ENCODE results near the gene APOL5.

Gene APOL5

GRCh38 chr22:35726933-35727332 lies 9.3 kb downstream of the APOL5 start:
- H3K4me3 ChIP-seq: no peak overlapping the region
- H3K27me3 ChIP-seq: peaks cover 0 to 7% of the 10 kb centered on the region in 2 donors
- no peak overlapping the region for H3K27ac ChIP-seq
- TF ChIP-seq, protein P1, sequence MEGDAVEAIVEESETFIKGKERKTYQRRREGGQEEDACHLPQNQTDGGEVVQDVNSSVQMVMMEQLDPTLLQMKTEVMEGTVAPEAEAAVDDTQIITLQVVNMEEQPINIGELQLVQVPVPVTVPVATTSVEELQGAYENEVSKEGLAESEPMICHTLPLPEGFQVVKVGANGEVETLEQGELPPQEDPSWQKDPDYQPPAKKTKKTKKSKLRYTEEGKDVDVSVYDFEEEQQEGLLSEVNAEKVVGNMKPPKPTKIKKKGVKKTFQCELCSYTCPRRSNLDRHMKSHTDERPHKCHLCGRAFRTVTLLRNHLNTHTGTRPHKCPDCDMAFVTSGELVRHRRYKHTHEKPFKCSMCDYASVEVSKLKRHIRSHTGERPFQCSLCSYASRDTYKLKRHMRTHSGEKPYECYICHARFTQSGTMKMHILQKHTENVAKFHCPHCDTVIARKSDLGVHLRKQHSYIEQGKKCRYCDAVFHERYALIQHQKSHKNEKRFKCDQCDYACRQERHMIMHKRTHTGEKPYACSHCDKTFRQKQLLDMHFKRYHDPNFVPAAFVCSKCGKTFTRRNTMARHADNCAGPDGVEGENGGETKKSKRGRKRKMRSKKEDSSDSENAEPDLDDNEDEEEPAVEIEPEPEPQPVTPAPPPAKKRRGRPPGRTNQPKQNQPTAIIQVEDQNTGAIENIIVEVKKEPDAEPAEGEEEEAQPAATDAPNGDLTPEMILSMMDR (IDR thresholded peaks at IDR 0.05): no peak
- H3K4me1 ChIP-seq: no peaks in the 10 kb centered on the region
- H3K36me3 ChIP-seq: no peaks in the 10 kb centered on the region
- no peak for DNase-seq
- intact Hi-C loops (cut with DNase I; ENCODE audit: low total_unique reads): no loop called here
- no peaks in the 10 kb centered on the region for H3K9me3 ChIP-seq

GRCh38 chr22:35727436-35727835 lies 9.8 kb downstream of the APOL5 start:
- no peaks in the 10 kb centered on the region for H3K4me1 ChIP-seq
- H3K36me3 ChIP-seq: no peaks in the 10 kb centered on the region
- no peak for DNase-seq
- TF ChIP-seq, protein P1 (IDR thresholded peaks at IDR 0.05): no peak
- H3K9me3 ChIP-seq: no peaks in the 10 kb centered on the region
- no peak overlapping the region for H3K27ac ChIP-seq
- H3K27me3 ChIP-seq: peaks cover 0 to 7% of the 10 kb centered on the region in 2 donors
- H3K4me3 ChIP-seq: no peak overlapping the region
- intact Hi-C loops (cut with DNase I; ENCODE audit: low total_unique reads): no loop called here

DNA sequence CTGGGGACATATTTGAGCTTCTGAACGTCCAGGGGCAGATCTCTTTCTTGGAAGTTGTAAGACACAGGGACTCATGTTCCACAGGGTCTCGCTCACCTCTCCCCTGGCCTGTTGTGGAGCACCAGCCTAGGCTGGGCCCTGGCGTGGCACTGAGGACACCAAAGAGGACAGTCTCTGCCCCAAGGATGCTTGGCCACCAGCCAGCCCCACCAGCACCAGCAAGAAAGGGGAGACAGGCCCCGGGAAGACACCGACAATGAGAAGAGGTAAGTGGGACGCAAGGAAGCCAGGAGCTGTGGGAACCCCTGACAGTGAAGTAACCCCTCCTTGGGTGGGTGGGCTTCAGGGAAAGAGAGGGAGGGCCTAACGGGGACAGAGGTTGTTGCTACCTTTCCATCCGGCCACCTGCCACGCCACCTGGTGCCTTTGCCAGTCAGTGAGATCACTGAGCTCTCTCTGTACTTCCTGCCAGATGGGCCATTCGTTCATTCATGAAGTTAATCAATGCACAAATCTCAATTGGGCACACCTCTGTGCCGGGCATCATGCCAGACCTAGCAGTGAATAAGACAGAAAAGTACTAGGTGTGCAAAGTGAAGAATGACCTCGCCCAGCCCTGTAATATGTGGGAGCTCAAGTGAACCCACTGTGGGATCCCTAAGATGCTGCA lies 11.1 kb downstream of the APOL5 start:
- Histone ChIP-seq H3K4me1 (no peaks in the 10 kb centered on the region), H3K4me3 (no peak overlapping the region), H3K27me3 (peaks cover 0 to 7% of the 10 kb centered on the region in 2 donors), H3K9me3 (no peaks in the 10 kb centered on the region), H3K36me3 (no peaks in the 10 kb centered on the region), H3K27ac (no peak overlapping the region)
- TF ChIP-seq, protein P1 (IDR thresholded peaks at IDR 0.05): no peak
- no peak for DNase-seq
- intact Hi-C loops (cut with DNase I; ENCODE audit: low total_unique reads): no loop called here

DNA sequence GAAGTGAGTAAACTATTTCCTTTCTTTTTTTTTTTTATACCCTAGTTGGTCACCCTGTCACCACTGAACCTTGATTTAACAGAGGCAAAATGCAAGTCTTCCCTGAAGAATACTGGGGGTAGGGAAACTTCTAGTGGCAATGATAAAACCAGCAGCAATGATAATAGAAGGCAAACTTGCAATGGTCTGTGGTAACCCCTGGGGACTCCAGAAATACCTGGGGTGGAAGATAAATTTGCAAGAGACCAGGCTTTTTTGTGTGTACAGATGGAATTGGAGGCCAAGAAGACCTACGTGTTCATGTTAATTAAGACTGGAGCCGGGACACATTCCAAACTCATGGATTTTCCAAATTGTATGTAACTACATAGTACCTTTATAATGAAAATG lies 11.6 kb downstream of the APOL5 start:
- TF ChIP-seq, protein P1 (IDR thresholded peaks at IDR 0.05): no peak

DNA sequence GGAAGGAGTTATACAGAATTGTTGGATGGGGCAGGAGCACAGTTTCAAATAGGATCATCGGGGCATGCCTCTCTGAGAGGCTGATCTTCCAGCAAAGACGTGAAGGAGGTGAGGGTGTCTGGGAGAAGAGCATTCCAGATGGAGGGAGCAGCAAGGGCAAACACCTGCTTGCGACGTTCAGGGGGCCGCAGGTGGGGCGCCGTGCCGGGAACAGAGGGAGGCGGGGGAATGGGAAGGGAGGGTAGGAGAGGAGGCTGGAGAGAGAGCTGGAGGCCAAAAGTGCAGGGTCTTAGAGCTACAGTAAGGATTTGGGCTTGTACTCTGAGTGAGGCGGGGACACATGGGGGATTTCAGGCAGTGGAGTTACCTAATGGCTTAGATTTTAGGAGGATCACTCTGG lies 13.6 kb downstream of the APOL5 start:
- H3K9me3 ChIP-seq: no peaks in the 10 kb centered on the region
- peaks cover 0 to 7% of the 10 kb centered on the region in 2 donors for H3K27me3 ChIP-seq
- H3K4me3 ChIP-seq: no peak overlapping the region
- no peak overlapping the region for H3K27ac ChIP-seq
- no peaks in the 10 kb centered on the region for H3K36me3 ChIP-seq
- TF ChIP-seq, protein P1 (IDR thresholded peaks at IDR 0.05): no peak
- DNase-seq: no peak
- intact Hi-C loops (cut with DNase I; ENCODE audit: low total_unique reads): no loop called here
- no peaks in the 10 kb centered on the region for H3K4me1 ChIP-seq

More for the DNA sequence above, 11.6 kb downstream of the APOL5 start:
- Histone ChIP-seq H3K36me3 (no peaks in the 10 kb centered on the region), H3K27ac (no peak overlapping the region), H3K4me3 (no peak overlapping the region), H3K4me1 (no peaks in the 10 kb centered on the region), H3K27me3 (peaks cover 0 to 7% of the 10 kb centered on the region in 2 donors), H3K9me3 (no peaks in the 10 kb centered on the region)
- no peak for DNase-seq
- intact Hi-C loops (cut with DNase I; ENCODE audit: low total_unique reads): no loop called here

Measured in tibial artery (tissue), 4 donors.